ENCODE data around the gene TALDO1.

TALDO1 gene

GRCh38 chr11:706957-707816 is 40.1 kb upstream of the TALDO1 start:
- DNase-seq (ENCODE audit: insufficient read length, low spot score) (no peak), FAIRE-seq (no peak)
- no peak for TF ChIP-seq CTCF (IDR thresholded peaks at IDR 0.05; ENCODE audit: insufficient read depth, missing control alignments)

- DNase-seq (ENCODE audit: insufficient read length, low spot score) = no peak
- FAIRE-seq = no peak
- no peak for TF ChIP-seq CTCF (IDR thresholded peaks at IDR 0.05; ENCODE audit: insufficient read depth, missing control alignments)
Observed at GRCh38 chr11:707817-708420, 39.3 kb upstream of the TALDO1 start.

- DNase-seq (ENCODE audit: insufficient read length, low spot score) (no peak), FAIRE-seq (no peak)
- no peak for TF ChIP-seq CTCF (IDR thresholded peaks at IDR 0.05; ENCODE audit: insufficient read depth, missing control alignments)
Observed at GRCh38 chr11:708511-708910, 38.8 kb upstream of the TALDO1 start.

- no peak for DNase-seq (ENCODE audit: insufficient read length, low spot score)
- TF ChIP-seq CTCF (IDR thresholded peaks at IDR 0.05; ENCODE audit: insufficient read depth, missing control alignments) = no peak
Observed at GRCh38 chr11:709109-709997, 37.9 kb upstream of the TALDO1 start.

GRCh38 chr11:714436-714835 is 32.8 kb upstream of the TALDO1 start:
- no peak for FAIRE-seq
- TF ChIP-seq CTCF (IDR thresholded peaks at IDR 0.05; ENCODE audit: insufficient read depth, missing control alignments) = no peak

More at GRCh38 chr11:709109-709997, 37.9 kb upstream of the TALDO1 start:
- no peak for FAIRE-seq

GRCh38 chr11:719214-720016 is 27.8 kb upstream of the TALDO1 start:
- no peak for TF ChIP-seq CTCF (IDR thresholded peaks at IDR 0.05; ENCODE audit: insufficient read depth, missing control alignments)
- FAIRE-seq (no peak), DNase-seq (ENCODE audit: insufficient read length, low spot score) (no peak)

More at GRCh38 chr11:714436-714835, 32.8 kb upstream of the TALDO1 start:
- DNase-seq (ENCODE audit: insufficient read length, low spot score) = no peak

All from D721Med (cell line).